Peyer's patch (tissue), 4 donors: ENCODE data around the gene GM2A. TPM values are rescaled to one million over a fixed set of nuclear protein-coding genes. Genes with fewer than 3 reads are reported as not detected.

ENCODE experiments used
- DNase-seq, 3 donors: peaks; one replicate each; pipeline ENCODE4 v3.0.0-alpha.2; 2017 to 2019
- H3K27ac ChIP-seq, 4 donors: fragments of 200-600 bp; sonication (generic); one replicate each; pipeline ENCODE4 v1.5.1; 2016 to 2019
- H3K27me3 ChIP-seq, 2 donors: fragments of 200-600 bp; sonication (generic); one replicate each; pipeline ENCODE4 v1.5.1; 2019
- H3K36me3 ChIP-seq, 3 donors: fragments of 200-600 bp; sonication (generic); one replicate each; pipeline ENCODE4 v1.5.1; 2016 to 2019
- H3K4me1 ChIP-seq, 4 donors: fragments of 200-600 bp; sonication (generic); one replicate each; pipeline ENCODE4 v1.5.1; 2016 to 2019
- H3K4me3 ChIP-seq, 4 donors: fragments of 200-600 bp; sonication (generic); 1 replicate in 3 of 4; 2 replicates in 1 of 4; pipeline ENCODE4 v1.5.1; 2016 to 2019; ENCODE audit warnings: mild to moderate bottlenecking in 1 of 4
- H3K9me3 ChIP-seq, 4 donors: fragments of 200-600 bp; sonication (generic); one replicate each; pipeline ENCODE4 v1.5.1; 2016 to 2019; ENCODE audit warnings: mild to moderate bottlenecking in 1 of 4
- CTCF ChIP-seq, 6 experiments: fragments of 450-650 bp in 4 of 6; fragments of 200-600 bp in 2 of 6; sonication (generic) in 1 of 6; IDR thresholded peaks; one replicate each; pipeline ENCODE4 v1.5.1; 2017 to 2019; ENCODE audit warnings: antibody characterized with exemption in 6 of 6, mild to moderate bottlenecking in 3 of 6, moderate library complexity in 1 of 6
- POLR2A ChIP-seq, 2 donors: fragments of 450-650 bp; IDR thresholded peaks; one replicate each; pipeline ENCODE4 v1.5.1; 2017; ENCODE audit warnings: antibody characterized with exemption in 2 of 2, mild to moderate bottlenecking in 2 of 2, moderate library complexity in 2 of 2
- total RNA-seq, 4 donors: library from RNA; depleted of rRNA; stranded (reverse); fragments of >200 nt; gene quantifications; one replicate each; pipeline ENCODE4 v1.1.0, GENCODE V29; 2016

Gene GM2A
- 10 to 100 TPM; 15.1 to 27.2 (median 16.8) TPM for total RNA-seq

DNA sequence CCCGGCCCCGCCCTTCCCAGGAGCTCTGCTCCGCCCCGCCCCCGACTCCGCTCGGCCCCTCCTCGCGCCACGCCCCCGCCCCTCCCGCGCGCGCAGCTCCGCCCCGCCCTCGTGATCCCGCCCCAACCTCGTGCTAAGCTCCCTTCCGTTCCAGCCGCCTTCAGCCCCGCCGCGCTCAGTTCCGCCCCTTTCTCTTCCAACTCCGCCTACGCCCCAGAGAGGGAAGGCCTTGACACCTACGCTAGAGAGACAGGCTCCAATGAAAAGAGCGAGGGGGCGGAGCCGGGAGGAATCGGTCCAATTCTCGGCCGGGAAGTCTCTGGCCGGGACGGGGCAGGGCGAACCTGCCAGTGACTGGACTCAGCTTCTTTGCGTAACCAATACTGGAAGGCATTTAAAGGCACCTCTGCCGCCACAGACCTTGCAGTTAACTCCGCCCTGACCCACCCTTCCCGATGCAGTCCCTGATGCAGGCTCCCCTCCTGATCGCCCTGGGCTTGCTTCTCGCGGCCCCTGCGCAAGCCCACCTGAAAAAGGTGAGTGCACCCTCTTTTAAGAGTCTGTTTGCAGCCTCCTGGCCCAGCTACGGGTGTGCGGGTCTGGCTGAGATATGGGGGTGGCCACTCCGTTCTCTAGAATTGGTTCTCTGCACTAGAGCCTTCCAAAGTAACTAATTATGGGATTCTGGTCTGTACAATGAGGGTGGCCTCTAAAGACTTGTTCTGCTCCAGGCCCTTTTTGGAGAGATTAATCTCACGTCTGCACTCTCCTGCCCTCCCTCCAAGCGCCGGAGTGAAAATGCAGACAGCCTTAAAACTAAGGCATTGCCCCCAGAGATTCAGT is at the start of gene GM2A:
TSS of gene GM2A (plus strand) at position 424 of the 843 bp plus-strand sequence. CDS start at position 456, 32 bp downstream.
- Histone ChIP-seq H3K4me3 (peak within 1 kb of the TSS; percentile 55 to 72 (median 70)), H3K4me1 (peaks cover 0 to 22% (median 5%) of the 10 kb centered on the region in 4 donors), H3K27ac (peak within 1 kb of the TSS; percentile 75 to 89 (median 78)), H3K27me3 (no peaks in the 10 kb centered on the region), H3K9me3 (no peaks in the 10 kb centered on the region), H3K36me3 (no peaks in the 10 kb centered on the region)
- TF ChIP-seq CTCF (IDR thresholded peaks at IDR 0.05) (no peak), POLR2A (IDR thresholded peaks at IDR 0.05) (peak; percentile 76 to 93)
- peak; percentile 99 to 100 (median 99) for DNase-seq

GRCh38 chr5:151204051-151204450 is 48.9 kb upstream of the GM2A start:
- DNase-seq: peak in 1 of 3 donors; percentile 11
- no peaks in the 10 kb centered on the region for H3K27me3 ChIP-seq
- TF ChIP-seq CTCF (IDR thresholded peaks at IDR 0.05) (no peak), POLR2A (IDR thresholded peaks at IDR 0.05) (no peak)
- H3K36me3 ChIP-seq: peaks cover 0 to 18% (median 0%) of the 10 kb centered on the region in 3 donors
- peaks cover 0 to 8% (median 4%) of the 10 kb centered on the region in 4 donors for H3K4me1 ChIP-seq
- no peak overlapping the region for H3K27ac ChIP-seq
- no peaks in the 10 kb centered on the region for H3K9me3 ChIP-seq
- H3K4me3 ChIP-seq: no peak overlapping the region

DNA sequence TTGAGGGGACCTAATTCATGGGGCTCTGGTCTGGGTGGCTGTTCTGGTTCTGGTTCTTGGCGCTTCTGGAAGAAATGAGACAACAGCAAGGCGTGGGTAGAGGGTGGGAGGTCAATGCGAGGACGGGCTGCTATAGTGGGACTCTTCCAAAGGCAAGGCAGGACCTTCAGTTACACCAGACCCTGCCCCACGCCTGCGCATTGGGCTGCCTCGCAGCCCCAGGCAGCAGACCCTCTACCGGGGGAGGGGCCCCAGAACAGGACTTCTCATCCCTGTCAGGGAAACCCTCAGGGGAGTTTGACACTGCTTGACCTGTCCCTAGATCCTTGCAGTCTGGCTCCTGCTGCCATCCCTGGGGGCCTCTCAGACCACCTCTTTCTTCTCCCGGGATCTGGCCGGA is 47.6 kb upstream of the GM2A start:
- Histone ChIP-seq H3K4me3 (no peak overlapping the region), H3K27me3 (no peaks in the 10 kb centered on the region), H3K9me3 (no peaks in the 10 kb centered on the region), H3K27ac (no peak overlapping the region), H3K4me1 (peaks cover 0 to 18% (median 4%) of the 10 kb centered on the region in 4 donors), H3K36me3 (peaks cover 0 to 11% (median 0%) of the 10 kb centered on the region in 3 donors)
- no peak for TF ChIP-seq CTCF (IDR thresholded peaks at IDR 0.05)
- TF ChIP-seq POLR2A (IDR thresholded peaks at IDR 0.05): no peak
- peak in 1 of 3 donors; percentile 6 for DNase-seq

- Histone ChIP-seq H3K27me3 (no peaks in the 10 kb centered on the region), H3K4me3 (no peak overlapping the region), H3K36me3 (no peaks in the 10 kb centered on the region), H3K4me1 (peaks cover 0 to 38% (median 3%) of the 10 kb centered on the region in 4 donors), H3K9me3 (no peaks in the 10 kb centered on the region), H3K27ac (peak overlapping the region; percentile 41 to 73 (median 56))
- TF ChIP-seq POLR2A (IDR thresholded peaks at IDR 0.05) (no peak), CTCF (IDR thresholded peaks at IDR 0.05) (no peak)
- DNase-seq: peak in 1 of 3 donors; percentile 15
Observed at GRCh38 chr5:151208481-151208914, 44.5 kb upstream of the GM2A start.

DNA sequence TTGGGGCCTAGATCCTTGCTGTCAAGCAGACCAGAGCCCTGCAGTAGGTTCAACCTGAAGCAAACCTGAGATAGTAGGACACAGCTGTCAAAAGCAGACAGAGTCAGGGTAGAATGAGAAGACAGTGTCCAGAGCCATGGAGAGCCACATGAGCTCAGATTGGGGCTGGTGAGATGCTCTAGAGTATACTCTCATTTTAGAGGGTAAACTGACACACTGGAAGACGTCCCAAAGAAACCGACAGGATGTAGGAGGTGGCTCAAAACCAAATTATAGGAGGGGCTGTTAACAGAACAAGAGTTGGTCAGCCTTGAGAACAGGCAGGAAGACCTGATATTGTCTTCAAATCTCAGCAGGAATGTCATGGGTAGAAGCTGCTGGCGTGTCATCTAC is 40.6 kb upstream of the GM2A start:
- Histone ChIP-seq H3K9me3 (no peaks in the 10 kb centered on the region), H3K27me3 (no peaks in the 10 kb centered on the region), H3K36me3 (no peaks in the 10 kb centered on the region), H3K4me3 (peak overlapping the region in 1 of 4 donors; percentile 37), H3K4me1 (peaks cover 0 to 65% (median 25%) of the 10 kb centered on the region in 4 donors), H3K27ac (peak overlapping the region; percentile 75 to 90 (median 84))
- DNase-seq: peak in 1 of 3 donors; percentile 16
- TF ChIP-seq CTCF (IDR thresholded peaks at IDR 0.05): no peak
- TF ChIP-seq POLR2A (IDR thresholded peaks at IDR 0.05): no peak
